Tibial artery (tissue), 4 donors: ENCODE measurements around the gene C17orf67.

Experiments
- DNase-seq, 2 donors: peaks; one replicate each; pipeline ENCODE4 v3.0.0-alpha.2; 2019
- H3K27ac ChIP-seq, 2 donors: fragments of 200-600 bp; sonication (generic) in 1 of 2; 1 replicate in 1 of 2; 2 replicates in 1 of 2; pipeline ENCODE4 v1.5.1; 2018 to 2019; ENCODE audit warnings: mild to moderate bottlenecking in 1 of 2
- H3K27me3 ChIP-seq, 2 donors: fragments of 200-600 bp; sonication (generic) in 1 of 2; one replicate each; pipeline versions ENCODE4 v1.5.1 to v1.6.0; 2016 to 2019
- H3K36me3 ChIP-seq, 3 donors: fragments of 200-600 bp; sonication (generic) in 2 of 3; one replicate each; pipeline ENCODE4 v1.5.1; 2016 to 2019; ENCODE audit warnings: mild to moderate bottlenecking in 2 of 3
- H3K4me1 ChIP-seq, 4 donors: fragments of 200-600 bp; sonication (generic) in 2 of 4; 1 replicate in 3 of 4; 2 replicates in 1 of 4; pipeline ENCODE4 v1.5.1; 2016 to 2019
- H3K4me3 ChIP-seq, 2 donors: fragments of 200-600 bp; sonication (generic) in 1 of 2; 1 replicate in 1 of 2; 2 replicates in 1 of 2; pipeline ENCODE4 v1.5.1; 2018 to 2019; ENCODE audit warnings: mild to moderate bottlenecking in 2 of 2
- H3K9me3 ChIP-seq, 3 donors: fragments of 200-600 bp; sonication (generic) in 1 of 3; one replicate each; pipeline ENCODE4 v1.5.1; 2016 to 2019
- CTCF ChIP-seq, 2 experiments: fragments of 200-600 bp in 1 of 2; fragments of 450-650 bp in 1 of 2; IDR thresholded peaks; one replicate each; pipeline ENCODE4 v1.5.1; 2017 to 2019; ENCODE audit warnings: antibody characterized with exemption in 2 of 2, mild to moderate bottlenecking in 1 of 2, moderate library complexity in 1 of 2
- intact Hi-C: fragments of 100-400 bp; cut with DNase I; formaldehyde crosslinking; loops from one replicate; pipeline ENCODE4 v1.15.0; 2023; ENCODE audit warnings: low total_unique reads

Gene C17orf67

GRCh38 chr17:56782338-56782737 lies 51.4 kb downstream of the C17orf67 start:
- Histone ChIP-seq H3K36me3 (no peaks in the 10 kb centered on the region), H3K4me3 (no peak overlapping the region), H3K27ac (no peak overlapping the region), H3K9me3 (no peaks in the 10 kb centered on the region), H3K4me1 (peaks cover 0 to 11% (median 7%) of the 10 kb centered on the region in 4 donors), H3K27me3 (peaks cover 0 to 26% of the 10 kb centered on the region in 2 donors)
- no peak for TF ChIP-seq CTCF (IDR thresholded peaks at IDR 0.05)
- DNase-seq, result no peak
- intact Hi-C loops, result no loop called here

DNA sequence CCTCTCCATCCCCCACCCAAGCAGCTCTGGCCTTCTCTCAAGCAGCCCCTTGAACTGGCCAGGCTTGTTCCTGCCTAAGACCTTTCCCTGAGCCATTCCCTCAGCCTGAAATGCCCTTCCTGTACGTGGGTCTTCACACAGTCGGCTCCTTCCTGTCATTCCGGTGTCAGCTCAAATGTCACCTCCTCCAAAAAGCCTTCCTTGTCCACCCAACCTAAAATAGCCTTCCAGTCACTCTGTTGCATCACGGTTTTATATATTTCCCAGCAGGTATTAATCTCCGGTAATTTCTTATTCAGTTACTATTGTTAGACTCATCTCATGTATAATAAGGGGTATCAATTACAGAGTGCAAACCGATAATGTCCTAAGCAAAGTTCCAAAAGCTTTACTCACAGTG lies 51.8 kb downstream of the C17orf67 start:
- Histone ChIP-seq H3K4me1 (peaks cover 0 to 11% (median 7%) of the 10 kb centered on the region in 4 donors), H3K27ac (no peak overlapping the region), H3K9me3 (no peaks in the 10 kb centered on the region), H3K4me3 (no peak overlapping the region), H3K27me3 (peaks cover 0 to 30% of the 10 kb centered on the region in 2 donors), H3K36me3 (no peaks in the 10 kb centered on the region)
- intact Hi-C loops, result no loop called here
- no peak for TF ChIP-seq CTCF (IDR thresholded peaks at IDR 0.05)
- DNase-seq, result no peak

DNA sequence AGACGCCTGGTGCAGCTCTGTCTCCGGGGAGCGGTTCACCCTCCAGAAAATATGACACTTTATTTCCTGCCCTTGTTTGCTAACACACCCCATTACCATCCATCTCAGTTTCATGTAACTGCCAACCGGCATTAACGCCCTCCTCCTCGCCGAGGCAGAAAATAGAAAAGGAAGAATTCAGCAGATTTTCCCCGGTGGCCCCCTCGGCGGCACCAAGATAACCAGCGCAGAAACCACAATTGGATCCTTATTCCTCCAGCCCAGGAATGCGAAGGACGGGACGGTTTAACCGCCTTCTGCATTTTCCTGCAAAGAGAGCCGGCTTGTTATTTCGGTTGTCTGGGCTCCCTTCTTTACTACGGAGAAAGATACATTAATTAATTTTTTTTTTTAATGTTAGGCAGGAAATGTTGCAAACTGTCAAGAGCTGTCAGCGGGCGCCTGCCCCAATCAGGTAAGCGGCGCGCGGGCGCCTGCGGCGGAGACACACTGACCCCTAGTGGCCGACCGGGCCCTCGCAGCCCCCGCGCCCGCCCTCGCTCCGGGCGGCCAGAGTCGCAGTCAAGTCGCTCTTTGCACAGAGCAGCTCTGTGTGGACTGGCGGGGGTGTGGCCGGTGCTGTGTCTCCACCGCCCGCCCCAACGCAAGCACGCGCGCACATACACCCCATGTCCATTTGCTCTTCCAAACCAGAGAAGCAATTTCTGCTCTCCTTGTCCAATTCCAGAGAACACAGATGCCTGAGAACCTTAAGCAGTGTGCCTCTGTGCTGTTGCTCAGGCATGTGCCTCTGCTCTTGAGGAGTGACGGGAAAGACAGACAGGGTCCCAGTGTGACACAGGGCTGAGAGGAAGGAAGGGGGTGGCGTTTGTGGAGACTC lies 53.6 kb downstream of the C17orf67 start:
- H3K27me3 ChIP-seq, result peaks cover 0 to 33% of the 10 kb centered on the region in 2 donors
- no peaks in the 10 kb centered on the region for H3K9me3 ChIP-seq
- no peak overlapping the region for H3K27ac ChIP-seq
- peak overlapping the region; percentile 21 to 39 for H3K4me3 ChIP-seq
- peaks cover 0 to 11% (median 7%) of the 10 kb centered on the region in 4 donors for H3K4me1 ChIP-seq
- DNase-seq, result peak; percentile 58 to 75
- intact Hi-C loops, result no loop called here
- peak; percentile 86 to 98 for TF ChIP-seq CTCF (IDR thresholded peaks at IDR 0.05)
- H3K36me3 ChIP-seq, result no peaks in the 10 kb centered on the region

- Histone ChIP-seq H3K36me3 (no peaks in the 10 kb centered on the region), H3K27me3 (peaks cover 0 to 33% of the 10 kb centered on the region in 2 donors), H3K4me1 (peaks cover 0 to 11% (median 7%) of the 10 kb centered on the region in 4 donors), H3K4me3 (no peak overlapping the region), H3K9me3 (no peaks in the 10 kb centered on the region), H3K27ac (no peak overlapping the region)
- DNase-seq, result no peak
- no peak for TF ChIP-seq CTCF (IDR thresholded peaks at IDR 0.05)
- intact Hi-C loops, result no loop called here
Measured at GRCh38 chr17:56779322-56779721, 54.4 kb downstream of the C17orf67 start.

DNA sequence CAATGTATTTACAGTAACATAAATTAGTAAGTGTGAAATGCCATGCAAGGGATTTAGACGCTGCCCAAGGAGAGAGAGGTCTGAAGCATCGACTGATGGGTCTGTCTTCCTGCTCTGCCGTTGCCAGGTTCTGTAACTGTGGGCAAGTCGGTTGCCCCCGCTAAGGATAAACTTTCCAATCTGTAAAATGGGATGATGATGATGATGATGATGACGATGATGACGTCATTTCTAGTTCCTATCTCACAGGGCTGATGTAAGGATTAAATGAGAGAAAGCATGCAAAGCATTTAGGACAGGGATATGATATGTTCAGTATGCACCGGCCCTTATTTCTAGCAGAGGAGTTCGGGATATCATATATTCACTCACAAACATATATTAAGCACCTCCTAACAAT lies 54.8 kb downstream of the C17orf67 start:
- no peak overlapping the region for H3K27ac ChIP-seq
- peaks cover 0 to 11% (median 7%) of the 10 kb centered on the region in 4 donors for H3K4me1 ChIP-seq
- TF ChIP-seq CTCF (IDR thresholded peaks at IDR 0.05), result no peak
- H3K4me3 ChIP-seq, result no peak overlapping the region
- DNase-seq, result no peak
- no peaks in the 10 kb centered on the region for H3K9me3 ChIP-seq
- H3K36me3 ChIP-seq, result no peaks in the 10 kb centered on the region
- H3K27me3 ChIP-seq, result peaks cover 0 to 33% of the 10 kb centered on the region in 2 donors
- intact Hi-C loops, result no loop called here
